Measurements from ENCODE around the gene BCL11B. TPM values are rescaled to one million over a fixed set of nuclear protein-coding genes. Genes with fewer than 3 reads are reported as not detected.

BCL11B gene
- total and polyA plus RNA-seq, 4 donors, result 0.04 to 0.42 (median 0.16) TPM

DNA sequence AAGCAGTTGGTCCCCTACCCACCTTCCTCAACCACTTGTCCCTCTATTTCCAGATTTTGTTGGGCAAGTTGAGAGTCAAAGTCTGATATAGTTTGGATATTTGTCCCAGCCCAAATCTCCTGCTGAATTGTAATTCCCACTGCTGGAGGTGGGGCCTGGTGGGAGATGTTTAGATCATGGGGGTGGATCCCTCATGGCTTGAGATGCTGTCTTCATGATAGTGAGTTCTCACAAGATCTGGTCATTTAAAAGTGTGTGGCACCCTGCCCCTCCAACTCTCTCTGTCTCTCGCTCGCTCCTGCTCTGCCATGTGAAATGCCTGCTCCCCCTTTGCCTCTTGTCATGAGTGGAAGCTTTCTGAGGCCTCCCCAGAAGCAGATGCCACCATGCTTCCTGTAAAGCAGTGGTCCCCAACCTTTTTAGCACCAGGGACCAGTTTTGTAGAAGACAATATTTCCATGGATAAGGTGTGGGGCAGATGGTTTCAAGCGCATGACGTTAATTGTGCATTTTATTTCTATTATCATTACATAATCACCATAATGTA is 37.3 kb upstream of the BCL11B start:
- no peaks in the 10 kb centered on the region for H3K9me3 ChIP-seq (ENCODE audit: control insufficient read depth in 4 of 4, low read length in 3 of 4)
- H3K27ac ChIP-seq (ENCODE audit: low read depth in 1 of 2, low read length in 2 of 2), result no peak overlapping the region
- H3K4me1 ChIP-seq (ENCODE audit: control insufficient read depth in 4 of 4, insufficient read depth in 4 of 4, low read length in 3 of 4), result no peaks in the 10 kb centered on the region
- H3K9ac ChIP-seq (ENCODE audit: low read depth in 1 of 2, low read length in 2 of 2), result no peak overlapping the region
- no peaks in the 10 kb centered on the region for H3K27me3 ChIP-seq (ENCODE audit: control insufficient read depth in 4 of 4, insufficient read depth in 4 of 4, low read length in 3 of 4)
- TF ChIP-seq JUND (IDR thresholded peaks at IDR 0.05), result no peak
- no peak for TF ChIP-seq TAF1 (conservative IDR thresholded peaks at IDR 0.05)
- no peak for TF ChIP-seq HNF4A (conservative IDR thresholded peaks at IDR 0.05)
- 74% methylated on average over 4 of the region's 4 CpGs for WGBS
- no peak overlapping the region for H3K4me3 ChIP-seq (ENCODE audit: low read depth in 1 of 3, low read length in 3 of 3)
- DNase-seq (ENCODE audit: low spot score), result no peak
- H3K36me3 ChIP-seq (ENCODE audit: control insufficient read depth in 4 of 4, insufficient read depth in 3 of 4, low read depth in 1 of 4, low read length in 3 of 4), result no peaks in the 10 kb centered on the region

DNA sequence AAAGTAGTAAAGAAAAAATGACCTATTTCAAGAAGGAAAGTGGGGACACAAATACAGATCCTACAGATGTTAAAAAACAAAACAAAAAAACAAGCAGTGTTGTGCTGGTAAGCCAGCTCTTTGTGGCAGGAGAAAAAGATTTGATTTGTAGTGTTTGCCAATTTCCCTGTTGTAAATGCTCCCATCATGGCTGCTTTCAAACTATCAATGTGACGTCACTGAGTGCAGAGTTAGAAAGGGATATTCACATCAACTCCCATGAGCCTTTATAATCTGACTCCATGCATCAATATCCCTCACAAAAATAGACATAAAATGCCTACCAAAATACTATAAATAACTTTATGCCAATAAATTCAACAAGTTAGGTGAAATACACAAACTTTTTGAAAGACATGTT is 32.2 kb upstream of the BCL11B start:
- peaks cover 0 to 4% (median 0%) of the 10 kb centered on the region in 4 donors for H3K9me3 ChIP-seq (ENCODE audit: control insufficient read depth in 4 of 4, low read length in 3 of 4)
- TF ChIP-seq ATF3 (IDR thresholded peaks at IDR 0.05), result no peak
- no peak for TF ChIP-seq HNF4G (IDR thresholded peaks at IDR 0.05)
- TF ChIP-seq JUND (IDR thresholded peaks at IDR 0.05), result no peak
- TF ChIP-seq RXRA (IDR thresholded peaks at IDR 0.05), result no peak
- TF ChIP-seq HNF4A (conservative IDR thresholded peaks at IDR 0.05), result no peak
- TF ChIP-seq FOXA1 (IDR thresholded peaks at IDR 0.05), result no peak
- no peak for TF ChIP-seq RAD21 (IDR thresholded peaks at IDR 0.05)
- TF ChIP-seq ZBTB33 (IDR thresholded peaks at IDR 0.05), result no peak
- TF ChIP-seq GABPA (IDR thresholded peaks at IDR 0.05 in 1 of 2, conservative IDR thresholded peaks at IDR 0.05 in 1 of 2), result no peak
- TF ChIP-seq YY1 (IDR thresholded peaks at IDR 0.05), result no peak
- no peak for TF ChIP-seq NR2F2 (IDR thresholded peaks at IDR 0.05)
- TF ChIP-seq TAF1 (conservative IDR thresholded peaks at IDR 0.05), result no peak
- no peak for TF ChIP-seq MAX (IDR thresholded peaks at IDR 0.05)
- no peak for DNase-seq (ENCODE audit: low spot score)
- H3K36me3 ChIP-seq (ENCODE audit: control insufficient read depth in 4 of 4, insufficient read depth in 3 of 4, low read depth in 1 of 4, low read length in 3 of 4), result no peaks in the 10 kb centered on the region
- no peak overlapping the region for H3K9ac ChIP-seq (ENCODE audit: low read depth in 1 of 2, low read length in 2 of 2)
- WGBS, result 88% methylated on average over 1 of the region's 1 CpG
- no peaks in the 10 kb centered on the region for H3K4me1 ChIP-seq (ENCODE audit: control insufficient read depth in 4 of 4, insufficient read depth in 4 of 4, low read length in 3 of 4)
- H3K27ac ChIP-seq (ENCODE audit: low read depth in 1 of 2, low read length in 2 of 2), result no peak overlapping the region
- no peak overlapping the region for H3K4me3 ChIP-seq (ENCODE audit: low read depth in 1 of 3, low read length in 3 of 3)
- H3K27me3 ChIP-seq (ENCODE audit: control insufficient read depth in 4 of 4, insufficient read depth in 4 of 4, low read length in 3 of 4), result no peaks in the 10 kb centered on the region

GRCh38 chr14:99300190-99300589 is 28.2 kb upstream of the BCL11B start:
- peaks cover 0 to 4% (median under 1%) of the 10 kb centered on the region in 4 donors for H3K9me3 ChIP-seq (ENCODE audit: control insufficient read depth in 4 of 4, low read length in 3 of 4)
- H3K36me3 ChIP-seq (ENCODE audit: control insufficient read depth in 4 of 4, insufficient read depth in 3 of 4, low read depth in 1 of 4, low read length in 3 of 4), result no peaks in the 10 kb centered on the region
- no peaks in the 10 kb centered on the region for H3K27me3 ChIP-seq (ENCODE audit: control insufficient read depth in 4 of 4, insufficient read depth in 4 of 4, low read length in 3 of 4)
- no peak overlapping the region for H3K9ac ChIP-seq (ENCODE audit: low read depth in 1 of 2, low read length in 2 of 2)
- DNase-seq (ENCODE audit: low spot score), result no peak
- H3K27ac ChIP-seq (ENCODE audit: low read depth in 1 of 2, low read length in 2 of 2), result no peak overlapping the region
- H3K4me3 ChIP-seq (ENCODE audit: low read depth in 1 of 3, low read length in 3 of 3), result no peak overlapping the region
- H3K4me1 ChIP-seq (ENCODE audit: control insufficient read depth in 4 of 4, insufficient read depth in 4 of 4, low read length in 3 of 4), result no peaks in the 10 kb centered on the region
- TF ChIP-seq SP1 (IDR thresholded peaks at IDR 0.05), result no peak
- TF ChIP-seq TAF1 (conservative IDR thresholded peaks at IDR 0.05), result no peak
- no peak for TF ChIP-seq RXRA (IDR thresholded peaks at IDR 0.05)
- no peak for TF ChIP-seq HNF4A (conservative IDR thresholded peaks at IDR 0.05)
- no peak for TF ChIP-seq REST (IDR thresholded peaks at IDR 0.05)
- TF ChIP-seq CTCF (IDR thresholded peaks at IDR 0.05; ENCODE audit: low read depth, low read length, missing input control), result no peak
- TF ChIP-seq EGR1 (IDR thresholded peaks at IDR 0.05; ENCODE audit: low read depth in 2 of 2), result no peak
- no peak for TF ChIP-seq FOXA1 (IDR thresholded peaks at IDR 0.05)
- TF ChIP-seq ZBTB33 (IDR thresholded peaks at IDR 0.05), result no peak
- no peak for TF ChIP-seq NR2F2 (IDR thresholded peaks at IDR 0.05)
- no peak for TF ChIP-seq GABPA (IDR thresholded peaks at IDR 0.05 in 1 of 2, conservative IDR thresholded peaks at IDR 0.05 in 1 of 2)
- no peak for TF ChIP-seq JUND (IDR thresholded peaks at IDR 0.05)
- no peak for TF ChIP-seq ATF3 (IDR thresholded peaks at IDR 0.05)

All from liver (tissue), 9 donors.